ENCODE measurements around the gene NTPCR.

DNA sequence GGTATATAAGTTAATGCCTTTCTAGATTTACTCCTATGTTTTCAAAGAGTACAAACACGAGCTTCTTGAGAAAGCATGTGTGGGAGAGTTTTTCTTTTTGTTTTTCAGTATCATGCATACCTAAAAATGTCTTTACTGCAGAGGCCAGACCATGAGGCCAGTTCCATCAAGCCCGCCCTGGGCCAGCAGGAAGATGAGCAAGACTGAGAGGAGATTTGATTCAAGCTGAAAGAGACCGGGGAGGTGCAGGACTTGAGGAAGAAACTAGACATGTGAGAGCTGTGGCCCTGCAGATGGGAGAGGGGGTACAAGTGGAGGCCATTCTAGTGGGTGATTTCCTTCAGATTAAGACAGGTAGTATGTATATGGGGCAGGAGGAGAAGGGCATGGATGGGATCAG, 33.4 kb upstream of the NTPCR start:
- TF ChIP-seq, protein P1, sequence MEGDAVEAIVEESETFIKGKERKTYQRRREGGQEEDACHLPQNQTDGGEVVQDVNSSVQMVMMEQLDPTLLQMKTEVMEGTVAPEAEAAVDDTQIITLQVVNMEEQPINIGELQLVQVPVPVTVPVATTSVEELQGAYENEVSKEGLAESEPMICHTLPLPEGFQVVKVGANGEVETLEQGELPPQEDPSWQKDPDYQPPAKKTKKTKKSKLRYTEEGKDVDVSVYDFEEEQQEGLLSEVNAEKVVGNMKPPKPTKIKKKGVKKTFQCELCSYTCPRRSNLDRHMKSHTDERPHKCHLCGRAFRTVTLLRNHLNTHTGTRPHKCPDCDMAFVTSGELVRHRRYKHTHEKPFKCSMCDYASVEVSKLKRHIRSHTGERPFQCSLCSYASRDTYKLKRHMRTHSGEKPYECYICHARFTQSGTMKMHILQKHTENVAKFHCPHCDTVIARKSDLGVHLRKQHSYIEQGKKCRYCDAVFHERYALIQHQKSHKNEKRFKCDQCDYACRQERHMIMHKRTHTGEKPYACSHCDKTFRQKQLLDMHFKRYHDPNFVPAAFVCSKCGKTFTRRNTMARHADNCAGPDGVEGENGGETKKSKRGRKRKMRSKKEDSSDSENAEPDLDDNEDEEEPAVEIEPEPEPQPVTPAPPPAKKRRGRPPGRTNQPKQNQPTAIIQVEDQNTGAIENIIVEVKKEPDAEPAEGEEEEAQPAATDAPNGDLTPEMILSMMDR (IDR thresholded peaks at IDR 0.05) = no peak
- no peak for TF ChIP-seq POLR2A (IDR thresholded peaks at IDR 0.05)
